Erythroblast (primary cell): ENCODE measurements around the gene CST5.

Source experiments
- GATA1 ChIP-seq: IDR thresholded peaks from 2 replicates; pipeline ENCODE4 v1.6.1; 2011; ENCODE audit warnings: low read depth, mild to moderate bottlenecking, control low read depth, low read length, moderate library complexity
- POLR2A ChIP-seq: IDR thresholded peaks from 2 replicates; pipeline ENCODE4 v1.6.1; 2011; ENCODE audit warnings: mild to moderate bottlenecking, low read length

- TF ChIP-seq POLR2A (no peak), GATA1 (no peak)
Measured at GRCh38 chr20:23920408-23921325, 41.1 kb upstream of the CST5 start.
